ENCODE measurements around the gene HEPN1. TPM values are rescaled to one million over a fixed set of nuclear protein-coding genes. Genes with fewer than 3 reads are reported as not detected.

HEPN1 gene
- total RNA-seq, 2 experiments from 2014 or later = not detected

- intact Hi-C loops (cut with micrococcal nuclease) = no loop called here
- Mint-ChIP-seq H3K36me3 (ENCODE audit: low read depth) (no peaks in the 10 kb centered on the region), H3K9me3 (no peaks in the 10 kb centered on the region), H3K27me3 (ENCODE audit: low read depth) (no peaks in the 10 kb centered on the region), H3K27ac (no peak overlapping the region), H3K4me3 (no peak overlapping the region), H3K4me1 (ENCODE audit: low read depth) (peaks cover 9% of the 10 kb centered on the region)
- DNase-seq = no peak
- CTCF ChIA-PET = interaction anchor here (0.5 kb wide), 1 partner anchor 575 kb away, joined by 5 read pairs; no protein-coding TSS in a partner anchor
These were observed 19.2 kb downstream of the HEPN1 start for GRCh38 chr11:124938206-124938765.

GRCh38 chr11:124938970-124939369, 19.9 kb downstream of the HEPN1 start:
- intact Hi-C loops (cut with micrococcal nuclease) = no loop called here
- no peaks in the 10 kb centered on the region for H3K27me3 Mint-ChIP-seq (ENCODE audit: low read depth)
- no peak overlapping the region for H3K4me3 Mint-ChIP-seq
- peaks cover 15% of the 10 kb centered on the region for H3K4me1 Mint-ChIP-seq (ENCODE audit: low read depth)
- no peaks in the 10 kb centered on the region for H3K36me3 Mint-ChIP-seq (ENCODE audit: low read depth)
- CTCF ChIA-PET = no interaction called here
- H3K27ac Mint-ChIP-seq = no peak overlapping the region
- H3K9me3 Mint-ChIP-seq = no peaks in the 10 kb centered on the region
- DNase-seq = no peak

GRCh38 chr11:124941703-124942102, 22.7 kb downstream of the HEPN1 start:
- peaks cover 16% of the 10 kb centered on the region for H3K4me1 Mint-ChIP-seq (ENCODE audit: low read depth)
- CTCF ChIA-PET = no interaction called here
- no peak for DNase-seq
- H3K27ac Mint-ChIP-seq = no peak overlapping the region
- no peak overlapping the region for H3K4me3 Mint-ChIP-seq
- intact Hi-C loops (cut with micrococcal nuclease) = no loop called here
- no peaks in the 10 kb centered on the region for H3K36me3 Mint-ChIP-seq (ENCODE audit: low read depth)
- no peaks in the 10 kb centered on the region for H3K27me3 Mint-ChIP-seq (ENCODE audit: low read depth)
- H3K9me3 Mint-ChIP-seq = no peaks in the 10 kb centered on the region

- no peaks in the 10 kb centered on the region for H3K9me3 Mint-ChIP-seq
- intact Hi-C loops (cut with micrococcal nuclease) = no loop called here
- no peak overlapping the region for H3K27ac Mint-ChIP-seq
- DNase-seq = no peak
- CTCF ChIA-PET = interaction anchor here (2.2 kb wide), 1 partner anchor 199 kb away, joined by 7 read pairs; no protein-coding TSS in a partner anchor
- no peaks in the 10 kb centered on the region for H3K36me3 Mint-ChIP-seq (ENCODE audit: low read depth)
- H3K4me1 Mint-ChIP-seq (ENCODE audit: low read depth) = peaks cover 16% of the 10 kb centered on the region
- no peaks in the 10 kb centered on the region for H3K27me3 Mint-ChIP-seq (ENCODE audit: low read depth)
- no peak overlapping the region for H3K4me3 Mint-ChIP-seq
These were observed 23.6 kb downstream of the HEPN1 start for GRCh38 chr11:124942466-124943253.

GRCh38 chr11:124943254-124943616, 24.2 kb downstream of the HEPN1 start:
- intact Hi-C loops (cut with micrococcal nuclease) = no loop called here
- CTCF ChIA-PET = interaction anchor here (0.6 to 2.2 kb wide), 3 partner anchors 51 to 199 kb away, joined by 3 to 7 read pairs (median 4); no protein-coding TSS in a partner anchor
- Mint-ChIP-seq H3K9me3 (peaks cover 4% of the 10 kb centered on the region), H3K4me1 (ENCODE audit: low read depth) (peaks cover 16% of the 10 kb centered on the region), H3K36me3 (ENCODE audit: low read depth) (peaks cover 1% of the 10 kb centered on the region), H3K27ac (no peak overlapping the region), H3K4me3 (no peak overlapping the region), H3K27me3 (ENCODE audit: low read depth) (no peaks in the 10 kb centered on the region)
- DNase-seq = no peak

- peaks cover 5% of the 10 kb centered on the region for H3K36me3 Mint-ChIP-seq (ENCODE audit: low read depth)
- H3K9me3 Mint-ChIP-seq = peaks cover 9% of the 10 kb centered on the region
- CTCF ChIA-PET = interaction anchor here (0.6 to 2.2 kb wide), 3 partner anchors 52 to 198 kb away, joined by 3 to 7 read pairs (median 4); no protein-coding TSS in a partner anchor
- no peak overlapping the region for H3K27ac Mint-ChIP-seq
- H3K27me3 Mint-ChIP-seq (ENCODE audit: low read depth) = no peaks in the 10 kb centered on the region
- no peak overlapping the region for H3K4me3 Mint-ChIP-seq
- intact Hi-C loops (cut with micrococcal nuclease) = no loop called here
- H3K4me1 Mint-ChIP-seq (ENCODE audit: low read depth) = peaks cover 18% of the 10 kb centered on the region
- DNase-seq = no peak
These were observed 24.7 kb downstream of the HEPN1 start for GRCh38 chr11:124943741-124944140.

- H3K4me3 Mint-ChIP-seq = no peak overlapping the region
These were observed 25.5 kb downstream of the HEPN1 start for GRCh38 chr11:124944565-124944964.

GRCh38 chr11:124945826-124946225, 26.8 kb downstream of the HEPN1 start:
- Mint-ChIP-seq H3K9me3 (peaks cover 11% of the 10 kb centered on the region), H3K4me3 (no peak overlapping the region), H3K27ac (no peak overlapping the region), H3K36me3 (ENCODE audit: low read depth) (peaks cover 5% of the 10 kb centered on the region), H3K27me3 (ENCODE audit: low read depth) (no peaks in the 10 kb centered on the region), H3K4me1 (ENCODE audit: low read depth) (peaks cover 24% of the 10 kb centered on the region)
- CTCF ChIA-PET = interaction anchor here (0.7 kb wide), 1 partner anchor 112 kb away, joined by 4 read pairs; no protein-coding TSS in a partner anchor
- no peak for DNase-seq
- intact Hi-C loops (cut with micrococcal nuclease) = no loop called here

More at GRCh38 chr11:124944565-124944964, 25.5 kb downstream of the HEPN1 start:
- CTCF ChIA-PET = interaction anchor here (2.2 kb wide), 1 partner anchor 197 kb away, joined by 7 read pairs; no protein-coding TSS in a partner anchor
- intact Hi-C loops (cut with micrococcal nuclease) = no loop called here
- peaks cover 22% of the 10 kb centered on the region for H3K4me1 Mint-ChIP-seq (ENCODE audit: low read depth)
- DNase-seq = no peak
- H3K27me3 Mint-ChIP-seq (ENCODE audit: low read depth) = no peaks in the 10 kb centered on the region
- no peak overlapping the region for H3K27ac Mint-ChIP-seq
- H3K36me3 Mint-ChIP-seq (ENCODE audit: low read depth) = peaks cover 5% of the 10 kb centered on the region
- H3K9me3 Mint-ChIP-seq = peaks cover 11% of the 10 kb centered on the region

- Mint-ChIP-seq H3K27me3 (ENCODE audit: low read depth) (no peaks in the 10 kb centered on the region), H3K4me3 (no peak overlapping the region), H3K4me1 (ENCODE audit: low read depth) (peaks cover 24% of the 10 kb centered on the region), H3K36me3 (ENCODE audit: low read depth) (peaks cover 5% of the 10 kb centered on the region), H3K27ac (no peak overlapping the region), H3K9me3 (peaks cover 11% of the 10 kb centered on the region)
- CTCF ChIA-PET = no interaction called here
- intact Hi-C loops (cut with micrococcal nuclease) = no loop called here
- DNase-seq = no peak
These were observed 27.7 kb downstream of the HEPN1 start for GRCh38 chr11:124946735-124947141.

GRCh38 chr11:124950601-124951330, 31.7 kb downstream of the HEPN1 start:
- H3K36me3 Mint-ChIP-seq (ENCODE audit: low read depth) = peaks cover 5% of the 10 kb centered on the region
- H3K9me3 Mint-ChIP-seq = peaks cover 11% of the 10 kb centered on the region
- intact Hi-C loops (cut with micrococcal nuclease) = loop anchor here (5.0 to 10.0 kb wide), 5 partner anchors 153 to 937 kb away; partner anchors contain the start of genes EI24, HYLS1 and VWA5A
- H3K4me1 Mint-ChIP-seq (ENCODE audit: low read depth) = peaks cover 9% of the 10 kb centered on the region
- CTCF ChIA-PET = interaction anchor here (0.6 to 1.4 kb wide), 3 partner anchors 25 to 365 kb away, joined by 3 read pairs; no protein-coding TSS in a partner anchor
- H3K4me3 Mint-ChIP-seq = no peak overlapping the region
- no peaks in the 10 kb centered on the region for H3K27me3 Mint-ChIP-seq (ENCODE audit: low read depth)
- peak overlapping the region; percentile 4 for H3K27ac Mint-ChIP-seq
- DNase-seq = peak; percentile 20

GRCh38 chr11:124951341-124951740, 32.3 kb downstream of the HEPN1 start:
- Mint-ChIP-seq H3K4me1 (ENCODE audit: low read depth) (peaks cover 9% of the 10 kb centered on the region), H3K4me3 (no peak overlapping the region), H3K9me3 (peaks cover 11% of the 10 kb centered on the region), H3K36me3 (ENCODE audit: low read depth) (peaks cover 5% of the 10 kb centered on the region), H3K27ac (no peak overlapping the region), H3K27me3 (ENCODE audit: low read depth) (no peaks in the 10 kb centered on the region)
- intact Hi-C loops (cut with micrococcal nuclease) = loop anchor here (5.0 to 10.0 kb wide), 5 partner anchors 154 to 936 kb away; partner anchors contain the start of genes EI24, HYLS1 and VWA5A
- DNase-seq = no peak
- CTCF ChIA-PET = no interaction called here
